GM18909 (cell line): Measurements from ENCODE around the gene CCT7.

Experiments used
- ATAC-seq: cut with Tn5 transposase; IDR thresholded peaks from one replicate; pipeline ENCODE4 v1.9.1; 2021; ENCODE audit warnings: mild to moderate bottlenecking; ENCODE audit not compliant: unreplicated experiment, poor library complexity

CCT7 gene

DNA sequence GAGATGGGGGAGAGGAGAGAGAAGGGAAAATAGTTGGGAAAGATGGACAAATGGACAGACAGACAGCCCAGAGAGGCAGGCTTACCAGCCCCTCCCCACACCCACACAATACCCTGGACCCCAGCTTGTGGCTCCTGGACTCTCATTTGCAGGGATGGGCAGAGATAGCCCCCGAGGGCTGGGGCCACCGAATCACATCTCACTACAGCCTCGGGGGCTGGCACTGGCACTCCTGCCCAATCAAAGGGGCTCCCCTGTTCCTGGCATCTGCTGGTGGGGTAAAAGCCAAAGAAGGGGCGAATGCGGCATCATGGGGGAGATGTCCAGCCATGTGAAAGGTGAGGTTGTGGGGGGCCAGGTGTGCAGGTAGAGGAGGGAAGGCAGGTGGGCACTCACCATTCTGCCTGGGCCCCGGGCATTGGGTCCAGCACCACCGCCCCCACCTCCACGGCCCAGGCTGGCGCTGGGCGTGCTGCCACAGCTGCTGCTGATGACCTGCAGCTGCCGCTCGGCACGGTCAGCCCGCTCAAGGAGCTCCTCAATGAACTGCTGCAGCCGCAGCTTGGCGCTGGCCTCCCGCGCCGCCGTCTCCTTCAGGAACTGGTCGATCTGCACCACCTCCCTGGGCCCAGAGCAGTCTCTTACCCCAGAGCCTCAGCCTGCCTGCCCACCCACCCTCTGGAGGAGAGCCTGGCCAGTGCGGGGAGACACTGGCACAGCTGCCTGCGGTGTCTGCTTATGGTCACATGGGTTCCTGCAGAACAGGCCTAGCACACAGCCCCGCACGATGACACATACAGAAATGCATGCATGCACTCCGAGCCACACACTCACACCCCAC is 32.2 kb downstream of the CCT7 start:
- ATAC-seq: no peak

- no peak for ATAC-seq
These were observed 32.9 kb downstream of the CCT7 start for GRCh38 chr2:73267008-73267407.

- ATAC-seq: no peak
These were observed 34.3 kb downstream of the CCT7 start for GRCh38 chr2:73268366-73268829.

DNA sequence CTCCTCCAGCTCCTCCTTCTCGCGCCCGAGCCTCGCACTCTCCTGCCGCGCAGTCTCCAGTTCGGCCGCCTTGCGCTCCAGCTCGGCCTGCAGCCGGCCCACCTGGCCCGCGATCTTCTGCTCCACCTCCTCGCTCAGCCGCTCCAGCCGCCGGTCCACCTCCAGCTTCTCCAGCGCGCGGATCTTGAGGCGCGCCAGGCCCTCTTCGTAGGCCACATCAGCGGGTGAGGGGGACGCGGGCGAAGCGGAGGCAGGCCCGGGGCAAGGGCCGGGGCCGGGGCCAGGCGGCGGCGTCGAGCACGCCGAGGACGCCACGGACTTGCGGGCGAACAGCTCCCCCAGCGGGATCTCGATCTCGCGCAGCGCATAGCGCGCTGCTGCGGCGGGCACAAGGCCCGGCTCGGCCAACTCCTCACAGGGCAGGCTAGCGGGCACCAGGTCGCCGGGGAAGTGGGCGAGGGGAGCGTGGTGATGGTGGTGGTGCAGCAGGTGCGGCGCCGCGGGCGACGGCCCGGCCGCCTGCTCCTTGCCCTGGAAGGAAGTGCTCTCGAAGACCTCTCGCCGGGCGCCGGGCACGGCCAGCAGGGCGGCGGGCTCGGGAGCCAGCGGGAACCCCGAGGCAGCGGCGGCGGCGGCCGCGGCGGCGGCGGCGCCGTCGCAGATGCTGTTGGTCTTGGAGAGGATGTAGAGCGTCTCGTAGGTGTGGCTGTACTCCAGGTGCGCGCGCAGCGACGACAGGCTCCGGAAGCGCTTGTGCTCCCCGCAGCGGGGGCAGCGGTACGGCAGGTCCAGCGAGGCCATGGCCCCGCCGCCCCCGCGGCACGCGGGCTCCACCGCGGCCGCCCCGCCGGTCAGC is 35.0 kb downstream of the CCT7 start:
- no peak for ATAC-seq

DNA sequence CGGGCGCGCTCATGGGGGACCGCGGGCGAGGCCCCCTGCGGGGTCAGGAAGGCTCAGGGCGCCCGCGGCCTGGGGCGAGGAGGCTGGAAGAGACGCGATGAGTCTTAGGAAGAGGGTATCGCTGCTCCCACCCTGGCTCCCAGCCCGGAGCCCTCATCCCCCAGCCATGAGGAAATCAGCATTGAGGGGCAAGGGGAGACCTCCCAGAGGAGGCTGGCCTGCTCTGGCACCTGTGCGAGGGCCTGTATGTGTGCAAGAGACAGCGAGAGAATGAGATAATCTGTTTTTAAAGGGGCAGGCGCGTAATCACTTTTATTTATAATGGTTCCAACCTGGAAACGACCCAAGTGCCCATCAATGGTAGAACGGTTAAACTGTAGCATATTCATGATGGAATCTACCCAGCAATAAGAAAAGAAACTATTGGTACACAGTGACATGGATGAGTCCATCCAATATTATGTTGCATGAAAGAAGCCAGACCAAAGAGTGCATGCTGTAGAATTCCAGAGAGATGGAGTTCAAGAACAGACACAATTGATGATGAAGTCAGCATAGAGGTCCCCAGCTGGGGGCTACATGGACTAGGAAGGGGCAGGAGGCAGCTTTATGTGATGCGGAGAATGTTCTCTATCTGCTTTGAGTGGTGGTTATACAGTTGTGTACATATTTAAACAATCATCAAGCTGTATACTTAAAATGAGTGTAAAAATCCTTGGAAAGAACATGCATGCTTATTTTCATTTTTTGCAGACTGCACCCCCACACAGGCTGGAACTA is 35.8 kb downstream of the CCT7 start:
- no peak for ATAC-seq

DNA sequence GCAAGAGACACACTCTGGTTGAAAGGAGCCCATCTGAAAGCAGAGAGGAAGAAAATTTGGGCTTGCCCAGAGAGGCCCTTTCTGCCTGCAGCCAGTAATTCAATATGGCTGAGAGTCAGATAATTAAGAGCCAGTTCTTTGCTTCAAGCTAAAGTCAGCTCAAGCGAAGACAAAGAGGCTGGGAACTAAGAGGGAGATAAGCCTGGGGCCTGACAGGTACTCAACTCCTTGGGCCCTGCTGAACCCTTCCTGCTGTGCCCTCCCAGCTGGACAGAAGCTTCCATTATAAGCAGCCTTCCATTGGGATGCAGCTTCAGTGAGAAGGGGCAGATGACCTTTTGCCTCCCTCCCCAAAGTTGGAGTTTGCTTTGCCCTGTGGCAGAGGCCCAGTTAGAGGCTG is 38.2 kb downstream of the CCT7 start:
- no peak for ATAC-seq

- no peak for ATAC-seq
These were observed 45.7 kb downstream of the CCT7 start for GRCh38 chr2:73279852-73280251.

GRCh38 chr2:73281244-73281643 is 47.1 kb downstream of the CCT7 start:
- no peak for ATAC-seq

- ATAC-seq: no peak
These were observed 48.9 kb downstream of the CCT7 start for GRCh38 chr2:73282924-73283544.

DNA sequence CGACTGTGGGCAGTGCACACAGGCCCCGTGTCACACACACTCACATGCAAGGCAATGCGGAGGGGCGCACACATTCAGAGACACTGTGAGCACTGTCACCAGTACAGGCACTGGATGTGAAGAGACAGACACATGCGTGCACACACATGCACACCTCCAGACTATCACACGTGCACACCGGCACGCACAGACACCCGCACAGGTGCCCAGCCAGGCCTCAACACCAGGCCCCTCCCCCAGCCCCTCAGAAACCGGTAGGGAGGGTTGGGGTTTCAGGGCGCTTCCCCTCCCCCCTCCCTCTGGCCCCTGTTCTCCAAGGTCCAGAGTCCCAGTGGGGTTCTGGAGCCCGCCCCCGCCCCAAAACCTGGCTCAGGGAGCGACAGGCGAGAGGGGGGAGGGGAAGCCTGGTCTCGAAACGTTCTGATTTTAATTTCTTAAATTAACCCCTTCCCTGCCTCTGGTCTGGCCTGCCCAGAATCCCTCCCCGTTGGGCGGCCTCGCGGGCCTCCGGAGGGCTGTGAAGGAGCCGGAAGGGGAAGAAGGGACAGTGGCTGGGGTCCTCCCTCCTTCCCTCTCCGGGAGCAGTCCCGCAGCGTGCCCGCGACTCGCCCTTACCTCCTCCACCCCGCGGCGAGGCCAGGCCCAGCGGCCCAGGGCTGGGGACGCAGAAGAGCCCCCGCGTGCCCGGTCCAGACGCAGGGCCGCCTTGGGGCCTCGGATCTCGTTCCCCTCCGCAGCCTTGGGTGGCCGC is 49.6 kb downstream of the CCT7 start:
- ATAC-seq: peak; percentile 21

DNA sequence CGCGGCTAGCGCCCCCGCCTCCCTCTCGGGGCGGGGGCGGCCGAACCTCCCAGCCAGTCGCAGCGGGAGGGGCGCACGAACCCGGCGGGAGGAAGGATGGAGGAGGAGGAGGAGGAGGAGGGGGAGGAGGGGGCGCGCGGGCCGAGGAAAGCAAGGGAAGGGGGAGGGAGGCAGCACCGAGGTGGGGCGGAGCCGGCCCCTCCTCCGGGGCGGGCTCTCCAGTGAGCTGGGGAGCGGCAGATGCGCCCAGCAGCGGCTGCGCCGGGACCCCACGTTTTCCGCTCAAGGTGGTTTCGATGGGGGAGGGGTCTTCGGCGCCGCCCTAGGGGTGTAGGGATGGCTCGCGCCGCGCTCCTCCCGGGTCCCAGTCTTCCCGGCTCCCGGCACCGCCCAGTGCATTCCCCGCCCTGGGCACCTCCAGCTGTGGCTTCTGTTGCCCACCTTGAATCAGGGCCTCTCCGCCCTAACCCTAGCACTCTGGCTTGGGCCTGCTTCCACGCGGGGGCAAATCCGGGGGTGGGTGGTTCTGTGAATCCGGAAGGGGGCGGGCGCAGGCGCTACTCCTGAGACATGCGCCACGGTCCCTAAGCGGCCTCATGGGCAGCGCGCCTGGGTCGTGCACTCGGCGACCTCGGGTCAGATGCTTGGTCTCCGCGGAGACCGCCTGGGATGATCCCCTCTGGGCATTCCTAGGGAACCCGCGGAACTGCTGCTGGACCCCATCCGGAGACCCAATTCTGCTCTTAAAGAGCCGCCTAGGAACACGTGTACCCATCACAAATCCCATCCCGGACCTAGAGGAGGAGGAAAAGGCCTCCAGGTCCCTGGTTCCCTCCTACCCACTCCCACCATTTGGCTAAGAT is 50.4 kb downstream of the CCT7 start, which contains the start of gene FBXO41:
FBXO41 (minus strand) TSS at position 183 of the 863 bp plus-strand sequence. CDS start 14,848 bp downstream, outside the sequence.
- peak; percentile 69 for ATAC-seq

GRCh38 chr2:73285159-73285739 is 51.1 kb downstream of the CCT7 start:
- ATAC-seq: peak; percentile 71

- ATAC-seq: no peak
These were observed 52.1 kb downstream of the CCT7 start for GRCh38 chr2:73286134-73286655.

DNA sequence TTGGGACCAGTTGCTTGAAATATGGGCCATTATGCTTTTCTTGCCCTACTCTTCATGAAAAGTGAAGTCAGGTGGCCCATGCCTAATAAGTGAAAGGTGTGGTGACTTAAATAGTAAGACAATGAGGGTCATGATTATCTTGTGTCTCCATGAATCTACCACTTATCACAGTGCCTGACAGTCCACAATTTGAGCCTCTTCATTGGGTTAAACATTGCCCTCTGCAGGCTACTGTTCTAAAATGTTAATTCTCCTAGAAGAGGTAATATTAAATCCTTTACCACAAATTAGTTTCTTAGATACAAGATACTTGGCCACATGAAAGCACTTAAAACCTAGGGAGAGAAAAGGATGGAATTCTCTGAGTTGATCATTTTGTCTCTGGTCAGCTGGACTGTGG is 55.2 kb downstream of the CCT7 start:
- ATAC-seq: no peak

DNA sequence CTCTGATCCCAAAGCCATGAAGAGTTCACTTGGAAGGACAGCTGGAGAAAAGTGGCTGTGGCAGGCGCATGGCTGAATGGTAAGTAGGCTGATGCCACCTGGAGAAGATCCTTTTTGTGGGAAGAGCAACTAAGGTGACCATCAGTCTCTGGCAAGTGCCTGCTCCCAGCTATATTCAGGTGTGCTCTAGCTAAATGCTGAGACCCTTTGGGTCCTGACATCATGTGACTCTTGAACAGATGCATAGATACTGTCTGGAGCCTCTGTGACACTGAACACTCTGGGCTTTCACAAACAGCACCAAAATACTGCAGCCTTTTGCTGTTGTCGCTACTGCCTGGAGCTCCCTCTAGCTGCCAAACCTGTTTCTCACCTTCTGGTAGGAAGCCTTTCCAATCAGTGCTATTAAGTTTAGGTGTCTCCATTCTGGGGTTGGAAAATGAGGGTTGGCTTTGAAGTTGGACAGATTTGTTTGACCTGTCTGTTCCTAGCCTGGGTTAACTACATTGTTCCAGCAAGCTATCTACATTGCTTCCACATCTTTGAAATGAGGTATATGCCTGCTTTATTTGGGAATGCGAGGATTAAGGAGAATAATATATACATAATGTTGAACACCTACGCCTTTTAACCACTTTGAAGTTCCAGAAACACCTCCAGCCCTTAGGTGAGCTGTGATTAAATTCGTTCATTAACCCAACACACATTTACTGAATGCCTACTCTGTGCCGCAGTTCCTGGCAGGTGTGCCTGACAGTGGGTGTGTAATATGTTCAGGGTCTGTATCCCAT is 56.1 kb downstream of the CCT7 start:
- ATAC-seq: no peak

DNA sequence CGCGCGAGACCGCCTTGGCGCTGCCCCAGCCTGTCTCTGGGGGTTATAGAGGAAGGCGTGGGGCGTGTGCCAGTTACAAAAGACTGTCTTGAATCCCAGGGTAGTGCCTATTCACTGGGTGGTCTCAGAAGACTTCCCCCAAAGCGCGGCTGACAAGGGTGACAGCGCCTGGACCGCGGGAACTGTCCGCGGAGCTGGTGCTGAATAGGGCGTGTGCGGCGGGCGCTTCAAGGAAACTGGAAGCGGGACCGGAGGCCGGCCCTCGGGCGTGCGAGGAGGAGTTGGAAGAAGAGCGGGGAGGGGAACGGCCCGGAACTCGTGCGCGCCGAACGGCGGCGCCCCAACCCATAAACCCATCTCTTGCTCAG is 57.0 kb downstream of the CCT7 start:
- peak; percentile 32 for ATAC-seq
